Stomach (tissue), 4 donors: Measurements from ENCODE around the gene TMIGD2.

Experiments used
- CTCF ChIP-seq, 7 experiments: fragments of 450-650 bp in 4 of 7; fragments of 200-600 bp in 3 of 7; sonication (generic) in 3 of 7; IDR thresholded peaks; one replicate each; pipeline ENCODE4 v1.5.1; 2016 to 2019; ENCODE audit warnings: antibody characterized with exemption in 7 of 7, control low read depth in 2 of 7, mild to moderate bottlenecking in 1 of 7
- EP300 ChIP-seq: sonication (generic); formaldehyde crosslinking; IDR thresholded peaks from one replicate; pipeline ENCODE4 v1.6.1; 2017; ENCODE audit warnings: antibody characterized with exemption
- POLR2A ChIP-seq, 4 donors: fragments of 450-650 bp; IDR thresholded peaks; one replicate each; pipeline ENCODE4 v1.6.1; 2016; ENCODE audit warnings: antibody characterized with exemption in 4 of 4, control low read depth in 2 of 4, mild to moderate bottlenecking in 1 of 4, moderate library complexity in 1 of 4
- POLR2AphosphoS5 ChIP-seq, 3 donors: sonication (generic); formaldehyde crosslinking; IDR thresholded peaks; one replicate each; pipeline ENCODE4 v1.6.1; 2016; ENCODE audit warnings: antibody characterized with exemption in 3 of 3

GRCh38 chr19:4292515-4292914 is 9.7 kb downstream of the TMIGD2 start:
- TF ChIP-seq CTCF (IDR thresholded peaks at IDR 0.05) (no peak), POLR2A (IDR thresholded peaks at IDR 0.05) (no peak), POLR2AphosphoS5 (IDR thresholded peaks at IDR 0.05) (no peak), EP300 (no peak)
